Stimulated activated CD8-positive, alpha-beta memory T cell treated with anti-CD3 and anti-CD28 coated beads, Interleukin-7, amount 100 ng/mL, for 1 hour (primary cell): ENCODE data around the gene PRRG3.

Source experiments
- DNase-seq, 2 donors: peaks; one replicate each; pipeline ENCODE4 v3.0.0-alpha.2; 2020; ENCODE audit warnings: low read depth in 2 of 2

PRRG3 gene

GRCh38 chrX:151743651-151744470, 48.6 kb downstream of the PRRG3 start:
- no peak for DNase-seq

- DNase-seq: no peak
Observed at GRCh38 chrX:151745651-151746050, 50.4 kb downstream of the PRRG3 start.

GRCh38 chrX:151746502-151746901, 51.2 kb downstream of the PRRG3 start:
- no peak for DNase-seq

- DNase-seq: no peak
Observed at GRCh38 chrX:151750511-151750910, 55.3 kb downstream of the PRRG3 start.

GRCh38 chrX:151752847-151753246, 57.6 kb downstream of the PRRG3 start:
- no peak for DNase-seq

GRCh38 chrX:151753313-151754046, 58.2 kb downstream of the PRRG3 start:
- no peak for DNase-seq

- DNase-seq: no peak
Observed at GRCh38 chrX:151754047-151754429, 58.8 kb downstream of the PRRG3 start.

GRCh38 chrX:151754641-151755215, 59.5 kb downstream of the PRRG3 start:
- DNase-seq: no peak
